HuH-7.5 (cell line): ENCODE results near the gene GSTA4.

Source experiments
- DNase-seq: peaks from one replicate; pipeline ENCODE4 v3.0.0; 2011; ENCODE audit warnings: low spot score

GSTA4 gene

GRCh38 chr6:52995089-52995912 lies at the start of gene GSTA4:
TSS of gene GSTA4 (minus strand) at chr6:52995284. CDS start at chr6:52994243, 1,041 bp downstream.
- peak; percentile 63 for DNase-seq

- no peak for DNase-seq
Observed at GRCh38 chr6:53044572-53044971, 49.5 kb upstream of the GSTA4 start.

- no peak for DNase-seq
Observed at GRCh38 chr6:53044071-53044470, 49.0 kb upstream of the GSTA4 start.

GRCh38 chr6:53043581-53043980 lies 48.5 kb upstream of the GSTA4 start:
- no peak for DNase-seq

- DNase-seq: no peak
Observed at GRCh38 chr6:53042112-53042511, 47.0 kb upstream of the GSTA4 start.

- DNase-seq: no peak
Observed at GRCh38 chr6:53041356-53041755, 46.3 kb upstream of the GSTA4 start.

GRCh38 chr6:53038596-53038995 lies 43.5 kb upstream of the GSTA4 start:
- DNase-seq: no peak

GRCh38 chr6:53038141-53038540 lies 43.1 kb upstream of the GSTA4 start:
- DNase-seq: no peak

- DNase-seq: no peak
Observed at GRCh38 chr6:53035549-53036213, 40.6 kb upstream of the GSTA4 start.

- DNase-seq: no peak
Observed at GRCh38 chr6:53033764-53034163, 38.7 kb upstream of the GSTA4 start.

GRCh38 chr6:53032849-53033248 lies 37.8 kb upstream of the GSTA4 start:
- DNase-seq: no peak

- no peak for DNase-seq
Observed at GRCh38 chr6:53031281-53031680, 36.2 kb upstream of the GSTA4 start.

- DNase-seq: no peak
Observed at GRCh38 chr6:53029761-53030160, 34.7 kb upstream of the GSTA4 start.

GRCh38 chr6:53029257-53029656 lies 34.2 kb upstream of the GSTA4 start:
- DNase-seq: no peak

- DNase-seq: no peak
Observed at GRCh38 chr6:53028467-53028866, 33.4 kb upstream of the GSTA4 start.

GRCh38 chr6:53027131-53027718 lies 32.1 kb upstream of the GSTA4 start:
- DNase-seq: no peak

- no peak for DNase-seq
Observed at GRCh38 chr6:53026526-53026925, 31.4 kb upstream of the GSTA4 start.

- no peak for DNase-seq
Observed at GRCh38 chr6:53023323-53023722, 28.2 kb upstream of the GSTA4 start.

- DNase-seq: no peak
Observed at GRCh38 chr6:53020005-53020744, 25.1 kb upstream of the GSTA4 start.

GRCh38 chr6:53018446-53018845 lies 23.4 kb upstream of the GSTA4 start:
- no peak for DNase-seq

GRCh38 chr6:53015486-53015885 lies 20.4 kb upstream of the GSTA4 start:
- DNase-seq: no peak

- DNase-seq: no peak
Observed at GRCh38 chr6:53014744-53015143, 19.7 kb upstream of the GSTA4 start.
